ENCODE data around the gene SPATA31A7.
"Not testable (repeated sequence)": the region's sequence is repeated elsewhere in the genome, so short reads cannot be mapped to it uniquely, and the experiment has no call there.

The SPATA31A7 gene

DNA sequence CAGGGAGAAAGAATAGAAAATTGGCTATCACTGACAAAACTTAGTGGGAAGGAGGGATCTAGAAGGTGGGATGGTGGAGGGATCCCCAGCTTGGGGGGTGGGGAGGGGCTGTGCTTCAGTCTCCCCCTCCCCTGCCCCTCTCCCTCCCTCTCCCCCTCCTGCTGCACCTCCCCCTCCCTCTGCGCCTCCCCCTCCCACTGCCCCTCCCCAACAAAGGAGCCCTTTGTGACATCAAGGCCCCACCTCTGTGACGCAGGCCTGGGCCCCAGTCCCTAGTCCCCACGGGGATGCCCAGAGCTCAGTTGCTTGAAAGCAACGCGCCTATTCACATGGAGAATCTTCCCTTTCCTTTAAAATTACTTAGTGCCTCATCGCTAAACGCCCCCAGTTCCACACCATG is at the start of gene SPATA31A7:
Gene SPATA31A7, plus strand, starts transcription at position 301 of the 400 bp plus-strand sequence. Its CDS starts 29 bp downstream, at position 330.
- H3K36me3 ChIP-seq (ENCODE audit: insufficient read depth, low read length); H3K9me3 ChIP-seq (ENCODE audit: control insufficient read depth, insufficient read depth, low read length); H3K4me1 ChIP-seq (ENCODE audit: insufficient read depth, low read length); H3K9ac ChIP-seq (ENCODE audit: low read depth, low read length): not testable (repeated sequence)

DNA sequence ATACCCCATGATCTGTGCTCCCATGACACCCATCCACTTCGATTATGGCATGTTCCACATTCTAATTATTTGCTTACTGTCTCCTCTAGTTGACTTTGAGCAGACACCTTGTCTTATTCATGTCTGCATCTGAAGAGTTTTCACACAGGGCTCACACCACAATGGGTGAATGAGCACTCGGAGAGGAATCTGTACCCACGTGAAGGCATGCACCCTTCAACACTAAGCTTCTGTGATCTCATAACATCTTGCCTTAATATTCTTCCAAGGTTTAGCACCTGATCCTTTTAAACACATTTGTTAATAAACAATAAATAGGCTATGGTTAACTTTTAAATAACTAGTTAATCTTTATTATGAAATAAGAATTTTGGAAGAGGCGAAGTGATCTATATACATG is 36.6 kb downstream of the SPATA31A7 start:
- H3K4me1 ChIP-seq (ENCODE audit: insufficient read depth, low read length); H3K9ac ChIP-seq (ENCODE audit: low read depth, low read length); H3K9me3 ChIP-seq (ENCODE audit: control insufficient read depth, insufficient read depth, low read length); H3K36me3 ChIP-seq (ENCODE audit: insufficient read depth, low read length): not testable (repeated sequence)

Measured in ES-I3 (cell line).